Eye (tissue), 1 donor: ENCODE measurements around the gene SRR.
"Not testable (repeated sequence)": the region's sequence is repeated elsewhere in the genome, so short reads cannot be mapped to it uniquely, and the experiment has no call there.

Experiments
- DNase-seq: peaks from one replicate; pipeline ENCODE4 v3.0.0-alpha.2; 2015

Gene SRR, protein sequence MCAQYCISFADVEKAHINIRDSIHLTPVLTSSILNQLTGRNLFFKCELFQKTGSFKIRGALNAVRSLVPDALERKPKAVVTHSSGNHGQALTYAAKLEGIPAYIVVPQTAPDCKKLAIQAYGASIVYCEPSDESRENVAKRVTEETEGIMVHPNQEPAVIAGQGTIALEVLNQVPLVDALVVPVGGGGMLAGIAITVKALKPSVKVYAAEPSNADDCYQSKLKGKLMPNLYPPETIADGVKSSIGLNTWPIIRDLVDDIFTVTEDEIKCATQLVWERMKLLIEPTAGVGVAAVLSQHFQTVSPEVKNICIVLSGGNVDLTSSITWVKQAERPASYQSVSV

GRCh38 chr17:2303204-2304188 lies at the start of gene SRR, which contains the start of gene SMG6:
Gene SRR (plus strand): TSS chr17:2303950. CDS start chr17:2315561, 11,611 bp downstream.
Gene SMG6 (minus strand): TSS chr17:2303785. CDS start chr17:2303720, 65 bp downstream.
- peak; percentile 96 for DNase-seq

DNA sequence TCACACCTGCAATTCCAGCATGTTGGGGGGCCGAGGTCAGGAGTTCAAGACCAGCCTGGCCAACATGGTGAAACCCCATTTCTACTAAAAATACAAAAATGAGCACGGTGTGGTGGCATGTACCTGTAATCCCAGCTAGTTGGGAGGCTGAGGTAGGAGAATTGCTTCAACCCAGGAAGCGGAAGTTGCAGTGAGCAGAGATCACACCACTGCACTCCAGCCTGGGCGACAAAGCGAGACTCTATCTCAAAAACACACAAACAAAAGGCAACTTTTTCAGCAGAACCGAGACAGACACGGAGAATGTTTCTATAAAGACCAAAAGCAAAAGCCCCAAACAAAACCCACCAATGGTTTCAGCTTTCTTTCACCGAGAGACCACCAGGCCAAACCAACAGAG lies 44.9 kb upstream of the SRR start:
- DNase-seq = not testable (repeated sequence)

GRCh38 chr17:2259769-2260536 lies 43.8 kb upstream of the SRR start:
- DNase-seq = no peak

- DNase-seq = no peak
Observed at GRCh38 chr17:2262135-2262587, 41.6 kb upstream of the SRR start.

DNA sequence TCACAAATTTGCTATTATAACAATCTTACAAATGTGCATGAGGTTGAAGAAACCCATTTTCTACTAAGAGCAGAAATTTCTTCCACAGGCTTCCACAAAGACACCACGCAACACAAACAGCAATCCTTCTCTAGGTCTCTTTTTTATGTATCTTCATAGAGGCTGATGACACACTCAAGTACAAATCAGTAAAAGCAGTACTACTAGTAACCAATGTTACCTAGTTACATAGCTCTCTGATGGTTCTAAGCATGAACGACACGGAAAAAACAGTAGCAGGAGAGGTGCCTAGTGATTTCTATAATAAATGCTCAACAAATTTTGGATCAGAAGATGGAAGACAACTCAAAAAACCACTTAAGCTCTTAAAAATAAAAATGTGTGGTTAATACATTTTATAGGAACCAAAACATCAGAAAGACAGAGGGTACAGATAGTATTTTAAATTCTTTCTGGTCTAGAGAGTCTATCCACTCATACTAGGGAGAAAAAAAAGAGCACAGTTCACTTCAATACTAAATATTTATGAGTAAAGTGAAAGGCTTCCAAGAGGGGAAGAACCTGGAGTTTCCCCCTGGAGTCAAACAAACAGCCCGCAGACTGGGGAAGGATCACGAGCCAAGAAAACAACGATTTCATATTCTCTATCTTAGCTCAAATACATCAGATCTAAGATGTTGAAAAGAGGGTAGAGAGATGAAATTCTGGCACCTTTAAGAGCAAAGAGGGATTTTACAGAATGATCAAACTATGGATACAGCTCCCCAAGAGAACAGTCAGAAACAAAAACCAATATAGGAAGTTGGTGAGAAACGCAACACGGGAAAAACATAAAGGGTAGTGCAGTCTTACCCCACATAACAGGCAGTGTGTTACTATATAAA lies 40.3 kb upstream of the SRR start:
- DNase-seq = no peak

DNA sequence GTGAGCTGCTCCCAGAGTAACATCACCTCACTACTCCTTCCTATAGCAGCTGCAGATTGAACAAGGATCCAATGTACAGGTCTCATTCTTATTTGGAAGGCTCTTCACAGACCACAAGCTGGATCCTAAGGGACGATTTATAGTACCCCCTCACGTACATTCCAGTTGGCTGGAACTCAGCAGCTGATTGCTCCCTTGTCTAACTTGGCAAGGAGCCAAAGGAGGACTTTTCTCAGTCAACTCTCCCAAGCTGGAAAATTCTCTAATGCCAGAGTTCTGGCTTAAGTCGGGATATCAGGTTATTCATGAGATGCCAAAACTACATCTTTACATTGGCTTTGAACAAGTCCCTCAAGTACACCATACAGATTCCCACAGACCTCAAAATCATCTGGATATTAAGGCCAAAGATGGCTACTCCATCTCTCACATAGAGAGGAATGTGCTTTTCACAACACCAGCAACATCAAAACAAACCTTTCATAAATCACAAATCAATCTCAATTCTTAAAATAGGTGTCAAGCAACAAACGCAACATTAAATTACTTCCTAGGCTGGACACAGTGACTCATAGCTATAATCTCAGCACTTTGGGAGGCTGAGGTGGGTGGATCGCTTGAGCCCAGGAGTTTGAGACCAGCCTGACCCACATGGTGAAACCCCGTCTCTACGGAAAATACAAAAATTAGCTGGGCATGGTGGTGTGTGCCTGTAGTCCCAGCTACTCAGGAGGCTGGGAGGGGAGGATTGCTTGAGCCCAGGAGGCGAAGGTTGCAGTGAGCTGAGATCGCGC lies 39.5 kb upstream of the SRR start:
- peak; percentile 51 for DNase-seq

DNA sequence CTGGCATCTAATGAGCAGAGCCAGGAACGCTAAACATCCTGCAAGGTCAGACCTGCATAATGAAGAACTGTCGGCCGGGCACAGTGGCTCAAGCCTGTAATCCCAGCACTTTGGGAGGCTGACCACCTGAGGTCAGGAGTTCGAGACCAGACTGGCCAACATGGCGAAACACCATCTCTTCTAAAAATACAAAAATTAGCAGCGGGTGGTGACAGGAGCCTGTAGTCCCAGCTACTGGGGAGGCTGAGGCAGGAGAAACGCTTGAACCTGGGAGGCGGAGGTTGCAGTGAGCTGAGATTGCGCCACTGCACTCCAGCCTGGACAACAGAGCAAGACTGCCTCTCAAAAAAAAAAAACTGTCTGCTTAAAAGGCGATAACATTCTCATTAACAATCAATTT lies 38.6 kb upstream of the SRR start:
- DNase-seq = not testable (repeated sequence)

DNA sequence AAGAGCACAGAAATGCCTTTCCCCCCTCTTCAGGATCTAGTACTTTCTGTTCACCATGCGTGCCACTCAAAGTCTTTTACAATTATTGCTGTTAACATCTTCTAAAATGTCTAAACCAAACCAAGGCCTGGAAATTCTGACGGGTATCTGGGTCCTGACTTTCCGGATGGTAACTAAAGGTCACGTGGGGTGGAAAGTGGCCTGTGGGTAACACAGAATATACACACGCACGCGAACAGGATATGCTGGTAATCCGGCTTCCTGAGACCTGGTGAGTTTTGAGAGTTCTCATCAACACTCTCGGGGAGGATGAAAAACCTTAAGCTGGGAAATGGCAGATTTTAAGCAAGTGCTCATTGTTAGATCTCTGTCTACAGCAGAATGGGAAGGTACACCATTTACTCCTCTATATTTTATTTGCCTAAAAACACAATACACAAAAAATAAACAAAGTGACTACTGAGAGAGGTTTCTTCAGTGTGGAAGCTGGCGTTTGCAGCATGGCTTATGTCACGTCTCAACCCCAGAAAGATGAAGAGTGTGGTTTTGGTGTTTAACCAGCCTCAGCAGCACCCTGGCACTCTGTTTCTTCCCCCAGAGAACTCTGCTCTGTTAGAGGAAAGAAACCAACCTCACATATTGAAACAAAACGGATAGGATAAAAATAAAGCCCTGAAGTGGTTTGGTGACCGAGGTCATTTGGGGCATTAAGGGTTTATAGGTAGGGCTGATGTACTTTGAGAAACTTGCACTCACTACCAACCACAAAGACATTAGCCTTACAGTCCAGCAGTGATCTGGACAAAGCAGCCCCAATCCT lies 37.5 kb upstream of the SRR start:
- no peak for DNase-seq

- DNase-seq = no peak
Observed at GRCh38 chr17:2266865-2267228, 36.9 kb upstream of the SRR start.

DNA sequence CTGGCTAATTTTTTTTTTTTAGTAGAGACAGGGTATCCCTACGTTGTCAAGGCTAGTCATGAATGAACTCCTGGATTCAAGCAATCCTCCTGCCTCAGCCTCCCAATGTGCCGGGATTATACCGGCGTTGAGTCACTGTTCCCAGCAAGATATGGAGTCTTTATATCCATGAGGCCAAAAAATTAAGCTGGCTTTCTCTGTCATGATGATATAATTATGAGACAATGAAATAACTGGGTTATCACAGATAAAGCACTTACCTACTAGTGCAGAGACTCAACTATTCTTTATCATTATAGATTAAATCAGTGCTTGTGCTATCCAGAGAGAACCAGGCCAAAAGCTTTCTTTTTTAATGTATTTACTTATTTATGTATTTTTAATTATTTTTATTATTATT lies 36.4 kb upstream of the SRR start:
- no peak for DNase-seq

GRCh38 chr17:2271985-2272702 lies 31.6 kb upstream of the SRR start:
- DNase-seq = no peak

- no peak for DNase-seq
Observed at GRCh38 chr17:2274414-2274813, 29.3 kb upstream of the SRR start.

GRCh38 chr17:2275722-2276121 lies 28.0 kb upstream of the SRR start:
- no peak for DNase-seq

DNA sequence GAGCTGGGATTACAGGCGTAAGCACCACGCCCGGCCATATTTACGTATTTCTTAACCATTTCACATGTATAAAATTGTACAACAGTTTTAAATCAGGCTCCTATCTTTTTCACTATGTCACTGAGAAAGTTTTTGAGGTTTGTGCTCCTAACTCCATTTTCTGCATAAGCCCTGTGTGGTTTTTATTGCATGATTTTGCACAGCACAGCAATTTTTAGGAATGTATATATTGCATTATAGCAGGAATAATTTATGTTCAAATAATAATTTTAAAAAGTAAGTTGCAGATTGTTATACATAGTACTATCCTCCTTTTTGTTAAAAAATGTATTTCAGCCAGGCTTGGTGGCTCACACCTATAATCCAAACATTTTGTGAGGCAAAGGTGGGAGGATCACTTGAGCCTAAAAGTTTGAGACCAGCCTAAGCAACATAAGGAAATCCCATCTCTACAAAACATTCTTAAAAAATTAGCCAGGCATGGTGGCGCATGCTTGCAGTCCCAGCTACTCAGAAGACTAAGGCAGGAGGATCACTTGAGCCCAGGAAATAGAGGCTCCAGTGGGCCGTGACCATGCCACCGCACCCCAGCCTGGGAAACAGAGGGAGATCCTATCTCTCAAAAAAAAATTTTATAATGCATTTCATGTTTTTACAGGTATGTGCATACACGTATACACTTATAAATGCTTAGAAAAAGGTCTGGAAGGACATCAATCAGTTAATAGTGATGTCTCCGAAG lies 26.1 kb upstream of the SRR start:
- DNase-seq = no peak

DNA sequence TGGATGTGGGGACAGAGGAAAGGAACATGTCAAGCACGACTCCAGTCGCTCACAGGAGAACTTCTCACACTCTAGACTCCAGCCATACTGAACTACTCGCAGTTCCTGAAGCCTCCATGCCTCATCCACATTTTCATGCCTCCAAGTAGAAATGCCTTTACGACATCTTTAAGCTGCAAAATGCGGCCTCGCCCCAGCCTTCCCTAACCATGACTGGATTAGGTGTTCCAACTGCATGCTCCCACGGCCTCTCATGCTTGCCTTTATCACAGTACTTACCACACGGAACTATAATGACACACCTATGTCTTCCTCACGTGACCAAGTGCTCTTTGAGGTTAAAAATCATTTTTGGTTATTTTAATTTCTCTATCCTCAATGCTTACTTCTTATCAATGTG lies 24.0 kb upstream of the SRR start:
- no peak for DNase-seq

GRCh38 chr17:2282297-2282873 lies 21.4 kb upstream of the SRR start:
- DNase-seq = peak; percentile 91

GRCh38 chr17:2283302-2283701 lies 20.4 kb upstream of the SRR start:
- no peak for DNase-seq

DNA sequence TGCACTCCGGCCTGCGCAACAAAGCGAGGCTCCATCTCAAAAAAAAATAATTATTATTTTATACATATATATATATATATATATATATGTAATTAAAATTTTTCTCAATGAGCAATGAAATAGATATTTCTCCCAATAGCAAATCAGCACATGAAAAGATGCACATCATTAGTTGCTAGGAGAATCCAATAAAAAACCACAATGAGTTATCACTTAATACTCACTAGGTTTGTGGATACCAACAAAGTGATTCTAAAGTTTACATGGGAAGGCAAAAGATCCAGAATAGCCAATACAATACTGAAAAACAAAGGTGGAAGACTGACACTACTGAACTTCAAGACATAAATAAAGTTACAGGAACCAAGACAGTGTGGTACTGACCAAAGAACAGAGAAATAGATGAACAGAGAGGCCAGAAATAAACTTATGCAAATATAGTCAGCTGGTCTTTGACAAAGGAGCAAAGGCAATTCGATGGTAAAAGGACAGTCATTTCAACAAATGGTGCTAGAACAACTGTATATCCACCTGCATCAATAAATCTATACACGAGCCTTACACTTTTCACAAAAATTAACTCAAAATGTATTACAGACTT lies 13.8 kb upstream of the SRR start:
- DNase-seq = no peak
